H1 (cell line): ENCODE results near the gene PELI2. TPM values are rescaled to one million over a fixed set of nuclear protein-coding genes. Genes with fewer than 3 reads are reported as not detected.

Source experiments
- SIX5 ChIP-seq: IDR thresholded peaks from 2 replicates; pipeline ENCODE4 v1.6.1; 2011; ENCODE audit warnings: mild to moderate bottlenecking, low read depth, low read length
- TAF1 ChIP-seq: IDR thresholded peaks from 2 replicates; pipeline ENCODE4 v1.6.1; 2011; ENCODE audit warnings: mild to moderate bottlenecking, low read depth, low read length
- polyA plus RNA-seq, 7 experiments: library from polyadenylated mRNA; depleted of rRNA in 3 of 7; stranded (reverse) in 5 of 7; unstranded in 2 of 7; fragments of >200 nt in 5 of 7; fragments of 200-250 nt in 2 of 7; gene quantifications; 1 replicate in 5 of 7; 2 replicates in 1 of 7; 4 replicates in 1 of 7; pipeline versions ENCODE4 v1.2.1 to v1.2.3, GENCODE V29; 2011 to 2013; ENCODE audit warnings: missing spikeins in 2 of 7, mixed read lengths in 2 of 7
- total RNA-seq: library from RNA; stranded (reverse); fragmentation: NEBNext Ultra II Directional; extraction: Animal tissue kit (Norgen Biotek cat#: 25700); gene quantifications from 2 replicates; pipeline ENCODE4 v1.2.1, GENCODE V29; 2021
- TF ChIP-seq, protein P1 (sequence below), 3 experiments: IDR thresholded peaks; 1 replicate in 2 of 3; 2 replicates in 1 of 3; pipeline versions ENCODE4 v1.5.1 to v1.6.1; 2011; ENCODE audit warnings: low read length in 3 of 3, mild to moderate bottlenecking in 3 of 3, inconsistent platforms in 2 of 3, low read depth in 1 of 3, moderate library complexity in 1 of 3; ENCODE audit not compliant: insufficient read depth in 1 of 3; ENCODE audit errors: control extremely low read depth in 1 of 3
- TF ChIP-seq, protein P2 (sequence below): IDR thresholded peaks from 2 replicates; pipeline ENCODE4 v1.6.1; 2011; ENCODE audit warnings: low read length, improper control_type of control experiment

PELI2 gene
- total and polyA plus RNA-seq, 2 of the 8 experiments (the other 6 are each of a cell fraction or from before 2014, with no cell fraction given), result 14.6 to 25.7 TPM

DNA sequence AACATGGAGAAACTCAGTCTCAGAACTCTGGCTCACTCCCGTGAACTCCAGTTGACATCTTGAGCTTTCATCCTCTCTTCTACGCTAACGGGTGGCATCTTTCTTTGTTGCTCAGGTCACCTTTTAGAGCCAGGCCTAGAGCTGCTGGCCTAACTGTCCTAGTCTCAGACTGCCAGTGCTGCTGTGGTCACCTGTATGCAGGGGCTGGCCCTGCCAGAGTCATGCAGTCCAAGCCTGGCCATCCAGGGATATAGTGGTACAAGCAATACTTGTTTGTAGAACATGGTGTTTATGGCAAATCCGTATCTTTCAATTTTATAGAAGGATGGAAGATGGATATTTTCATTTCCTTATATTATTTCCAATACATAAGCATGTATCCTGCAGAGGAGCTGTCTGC, 117.2 kb downstream of the PELI2 start (continued):
- TF ChIP-seq, protein P1, sequence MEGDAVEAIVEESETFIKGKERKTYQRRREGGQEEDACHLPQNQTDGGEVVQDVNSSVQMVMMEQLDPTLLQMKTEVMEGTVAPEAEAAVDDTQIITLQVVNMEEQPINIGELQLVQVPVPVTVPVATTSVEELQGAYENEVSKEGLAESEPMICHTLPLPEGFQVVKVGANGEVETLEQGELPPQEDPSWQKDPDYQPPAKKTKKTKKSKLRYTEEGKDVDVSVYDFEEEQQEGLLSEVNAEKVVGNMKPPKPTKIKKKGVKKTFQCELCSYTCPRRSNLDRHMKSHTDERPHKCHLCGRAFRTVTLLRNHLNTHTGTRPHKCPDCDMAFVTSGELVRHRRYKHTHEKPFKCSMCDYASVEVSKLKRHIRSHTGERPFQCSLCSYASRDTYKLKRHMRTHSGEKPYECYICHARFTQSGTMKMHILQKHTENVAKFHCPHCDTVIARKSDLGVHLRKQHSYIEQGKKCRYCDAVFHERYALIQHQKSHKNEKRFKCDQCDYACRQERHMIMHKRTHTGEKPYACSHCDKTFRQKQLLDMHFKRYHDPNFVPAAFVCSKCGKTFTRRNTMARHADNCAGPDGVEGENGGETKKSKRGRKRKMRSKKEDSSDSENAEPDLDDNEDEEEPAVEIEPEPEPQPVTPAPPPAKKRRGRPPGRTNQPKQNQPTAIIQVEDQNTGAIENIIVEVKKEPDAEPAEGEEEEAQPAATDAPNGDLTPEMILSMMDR (IDR thresholded peaks at IDR 0.05; ENCODE audit: control extremely low read depth in 1 of 3, insufficient read depth in 1 of 3, low read depth in 1 of 3, low read length in 3 of 3), result no peak
- TF ChIP-seq SIX5 (no peak), TAF1 (no peak)
- TF ChIP-seq, protein P2, sequence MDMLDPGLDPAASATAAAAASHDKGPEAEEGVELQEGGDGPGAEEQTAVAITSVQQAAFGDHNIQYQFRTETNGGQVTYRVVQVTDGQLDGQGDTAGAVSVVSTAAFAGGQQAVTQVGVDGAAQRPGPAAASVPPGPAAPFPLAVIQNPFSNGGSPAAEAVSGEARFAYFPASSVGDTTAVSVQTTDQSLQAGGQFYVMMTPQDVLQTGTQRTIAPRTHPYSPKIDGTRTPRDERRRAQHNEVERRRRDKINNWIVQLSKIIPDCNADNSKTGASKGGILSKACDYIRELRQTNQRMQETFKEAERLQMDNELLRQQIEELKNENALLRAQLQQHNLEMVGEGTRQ, result no peak
